ENCODE data around the gene IL22RA1. TPM values are rescaled to one million over a fixed set of nuclear protein-coding genes. Genes with fewer than 3 reads are reported as not detected.
A peak's percentile ranks its signal among the peaks of the same experiment; 100 is the strongest.

The IL22RA1 gene
- polyA plus RNA-seq, 2 of the 4 experiments (the other 2 are of a cell fraction) = 1.5 to 1.7 TPM

DNA sequence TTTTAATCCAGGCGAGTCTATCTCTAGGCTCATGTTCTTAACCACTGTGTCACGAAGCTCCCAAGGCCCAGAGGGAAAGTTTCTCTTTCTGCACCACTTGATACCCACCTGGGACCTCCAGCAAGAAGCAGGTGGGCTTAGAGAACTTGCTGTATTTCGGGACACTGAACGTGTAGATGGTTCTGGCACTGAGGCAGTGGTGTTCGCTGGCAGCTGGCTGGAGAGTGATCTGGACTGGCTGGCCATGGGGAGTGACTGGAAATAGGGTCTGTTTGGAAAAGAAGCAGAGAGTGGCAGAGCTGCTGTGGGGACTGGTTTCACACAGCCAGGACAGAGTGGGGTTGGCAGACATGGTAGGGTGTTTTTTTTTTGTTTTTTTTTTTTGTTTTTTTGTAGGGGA is 16.4 kb upstream of the IL22RA1 start:
- ChIA-PET CTCF (interaction anchor here (0.6 to 2.3 kb wide), 3 partner anchors 9 to 232 kb away, joined by 5 to 12 read pairs (median 11); no protein-coding TSS in a partner anchor), POLR2A (no interaction called here)
- Histone ChIP-seq H3K4me3 (no peak overlapping the region), H3K27ac (no peak overlapping the region), H3K9me3 (no peaks in the 10 kb centered on the region), H3K4me1 (no peaks in the 10 kb centered on the region), H3K4me2 (no peak overlapping the region)
- 74% methylated on average over 4 of the region's 5 CpGs for WGBS (ENCODE audit: missing lambda C conversion rate)
- DNase-seq (ENCODE audit: low read depth in 1 of 2, low spot score in 1 of 2) = no peak
- FAIRE-seq = no peak
- TF ChIP-seq RARB (CRISPR knock-in tag; IDR thresholded peaks at IDR 0.05) (no peak), TFCP2L1 (CRISPR knock-in tag; IDR thresholded peaks at IDR 0.05) (no peak), CHD4 (IDR thresholded peaks at IDR 0.05; ENCODE audit: borderline replicate concordance) (no peak), EP300 (IDR thresholded peaks at IDR 0.05) (no peak), MYC (IDR thresholded peaks at IDR 0.05; ENCODE audit: borderline replicate concordance, low read length) (no peak), HOXA7 (CRISPR knock-in tag; IDR thresholded peaks at IDR 0.05) (no peak)
- no peak for ATAC-seq

DNA sequence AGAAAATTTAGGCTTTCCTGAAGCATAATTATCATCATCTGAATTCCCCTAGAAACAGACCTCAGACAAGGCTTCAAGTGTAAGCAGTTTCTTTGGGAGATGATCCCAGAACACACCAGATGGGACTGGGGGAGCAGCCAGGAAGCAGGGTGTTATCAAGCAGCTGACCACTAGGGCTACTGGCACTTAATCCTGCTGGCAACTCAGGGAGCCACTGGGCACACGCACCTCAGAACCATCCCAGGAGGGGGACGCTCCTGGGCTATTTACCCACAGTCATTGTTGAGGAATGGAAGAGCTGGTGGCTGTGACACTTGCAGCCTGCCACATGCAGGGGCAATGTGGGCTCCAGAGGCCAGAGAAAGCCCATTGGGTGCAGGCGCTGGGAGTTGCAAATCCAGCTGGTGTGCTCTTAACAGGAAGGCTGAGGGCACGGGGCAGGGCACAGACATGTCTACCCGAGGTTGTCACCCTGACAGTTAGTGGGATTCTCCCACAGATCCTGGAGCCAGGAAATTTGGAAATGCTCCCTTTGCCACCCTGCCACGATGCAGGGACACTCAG is 15.1 kb upstream of the IL22RA1 start:
- Histone ChIP-seq H3K4me3 (no peak overlapping the region), H3K4me2 (no peak overlapping the region), H3K27ac (no peak overlapping the region), H3K4me1 (no peaks in the 10 kb centered on the region), H3K9me3 (no peaks in the 10 kb centered on the region)
- ChIA-PET POLR2A (no interaction called here), CTCF (interaction anchor here (0.5 to 2.3 kb wide), 7 partner anchors 8 to 233 kb away, joined by 3 to 12 read pairs (median 4); no protein-coding TSS in a partner anchor)
- ATAC-seq (peak; percentile 85 to 92), FAIRE-seq (no peak), DNase-seq (ENCODE audit: low read depth in 1 of 2, low spot score in 1 of 2) (peak; percentile 28 to 37)
- no peak for TF ChIP-seq RFX5 (IDR thresholded peaks at IDR 0.05)
- no peak for TF ChIP-seq GATA3 (IDR thresholded peaks at IDR 0.05; ENCODE audit: borderline replicate concordance)
- TF ChIP-seq, protein P1, sequence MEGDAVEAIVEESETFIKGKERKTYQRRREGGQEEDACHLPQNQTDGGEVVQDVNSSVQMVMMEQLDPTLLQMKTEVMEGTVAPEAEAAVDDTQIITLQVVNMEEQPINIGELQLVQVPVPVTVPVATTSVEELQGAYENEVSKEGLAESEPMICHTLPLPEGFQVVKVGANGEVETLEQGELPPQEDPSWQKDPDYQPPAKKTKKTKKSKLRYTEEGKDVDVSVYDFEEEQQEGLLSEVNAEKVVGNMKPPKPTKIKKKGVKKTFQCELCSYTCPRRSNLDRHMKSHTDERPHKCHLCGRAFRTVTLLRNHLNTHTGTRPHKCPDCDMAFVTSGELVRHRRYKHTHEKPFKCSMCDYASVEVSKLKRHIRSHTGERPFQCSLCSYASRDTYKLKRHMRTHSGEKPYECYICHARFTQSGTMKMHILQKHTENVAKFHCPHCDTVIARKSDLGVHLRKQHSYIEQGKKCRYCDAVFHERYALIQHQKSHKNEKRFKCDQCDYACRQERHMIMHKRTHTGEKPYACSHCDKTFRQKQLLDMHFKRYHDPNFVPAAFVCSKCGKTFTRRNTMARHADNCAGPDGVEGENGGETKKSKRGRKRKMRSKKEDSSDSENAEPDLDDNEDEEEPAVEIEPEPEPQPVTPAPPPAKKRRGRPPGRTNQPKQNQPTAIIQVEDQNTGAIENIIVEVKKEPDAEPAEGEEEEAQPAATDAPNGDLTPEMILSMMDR (IDR thresholded peaks at IDR 0.05) = no peak
- no peak for TF ChIP-seq CHD2 (IDR thresholded peaks at IDR 0.05; ENCODE audit: low read length, partially characterized antibody)
- no peak for TF ChIP-seq KDM5A (IDR thresholded peaks at IDR 0.05)
- TF ChIP-seq RARB (CRISPR knock-in tag; IDR thresholded peaks at IDR 0.05) = no peak
- TF ChIP-seq, protein P2, sequence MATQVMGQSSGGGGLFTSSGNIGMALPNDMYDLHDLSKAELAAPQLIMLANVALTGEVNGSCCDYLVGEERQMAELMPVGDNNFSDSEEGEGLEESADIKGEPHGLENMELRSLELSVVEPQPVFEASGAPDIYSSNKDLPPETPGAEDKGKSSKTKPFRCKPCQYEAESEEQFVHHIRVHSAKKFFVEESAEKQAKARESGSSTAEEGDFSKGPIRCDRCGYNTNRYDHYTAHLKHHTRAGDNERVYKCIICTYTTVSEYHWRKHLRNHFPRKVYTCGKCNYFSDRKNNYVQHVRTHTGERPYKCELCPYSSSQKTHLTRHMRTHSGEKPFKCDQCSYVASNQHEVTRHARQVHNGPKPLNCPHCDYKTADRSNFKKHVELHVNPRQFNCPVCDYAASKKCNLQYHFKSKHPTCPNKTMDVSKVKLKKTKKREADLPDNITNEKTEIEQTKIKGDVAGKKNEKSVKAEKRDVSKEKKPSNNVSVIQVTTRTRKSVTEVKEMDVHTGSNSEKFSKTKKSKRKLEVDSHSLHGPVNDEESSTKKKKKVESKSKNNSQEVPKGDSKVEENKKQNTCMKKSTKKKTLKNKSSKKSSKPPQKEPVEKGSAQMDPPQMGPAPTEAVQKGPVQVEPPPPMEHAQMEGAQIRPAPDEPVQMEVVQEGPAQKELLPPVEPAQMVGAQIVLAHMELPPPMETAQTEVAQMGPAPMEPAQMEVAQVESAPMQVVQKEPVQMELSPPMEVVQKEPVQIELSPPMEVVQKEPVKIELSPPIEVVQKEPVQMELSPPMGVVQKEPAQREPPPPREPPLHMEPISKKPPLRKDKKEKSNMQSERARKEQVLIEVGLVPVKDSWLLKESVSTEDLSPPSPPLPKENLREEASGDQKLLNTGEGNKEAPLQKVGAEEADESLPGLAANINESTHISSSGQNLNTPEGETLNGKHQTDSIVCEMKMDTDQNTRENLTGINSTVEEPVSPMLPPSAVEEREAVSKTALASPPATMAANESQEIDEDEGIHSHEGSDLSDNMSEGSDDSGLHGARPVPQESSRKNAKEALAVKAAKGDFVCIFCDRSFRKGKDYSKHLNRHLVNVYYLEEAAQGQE (IDR thresholded peaks at IDR 0.05) = no peak
- no peak for TF ChIP-seq POLR2A (IDR thresholded peaks at IDR 0.05; ENCODE audit: low read length)
- no peak for TF ChIP-seq HEYL (CRISPR knock-in tag; IDR thresholded peaks at IDR 0.05)
- TF ChIP-seq PHF8 (IDR thresholded peaks at IDR 0.05; ENCODE audit: borderline replicate concordance, low read depth) = no peak
- TF ChIP-seq SREBF2 (IDR thresholded peaks at IDR 0.05) = no peak
- no peak for TF ChIP-seq HOXA7 (CRISPR knock-in tag; IDR thresholded peaks at IDR 0.05)
- no peak for TF ChIP-seq BHLHE40 (IDR thresholded peaks at IDR 0.05; ENCODE audit: low read depth, low read length)
- no peak for TF ChIP-seq POLR2AphosphoS2 (conservative IDR thresholded peaks at IDR 0.05; ENCODE audit: low read length)
- WGBS (ENCODE audit: missing lambda C conversion rate) = 49% methylated on average over 5 of the region's 6 CpGs

Measured in A549 (cell line).